A549 (cell line): ENCODE results near the gene ADAMTS2.

Source experiments
- BHLHE40 ChIP-seq: IDR thresholded peaks from 2 replicates; pipeline ENCODE4 v1.6.1; 2012; ENCODE audit warnings: low read depth, low read length, inconsistent platforms
- CEBPB ChIP-seq, 2 experiments: fragments of >200 bp in 1 of 2; sonication (Bioruptor Twin) in 1 of 2; formaldehyde crosslinking in 1 of 2; IDR thresholded peaks; 2 replicates each; pipeline ENCODE4 v1.6.1; 2012 to 2016
- CHD4 ChIP-seq: fragments of 200-600 bp; sonication (generic); IDR thresholded peaks from 2 replicates; pipeline ENCODE4 v1.6.1; 2016; ENCODE audit warnings: antibody characterized with exemption, mild to moderate bottlenecking, borderline replicate concordance
- CTCF ChIP-seq: fragments of >200 bp; sonication (Bioruptor Twin); formaldehyde crosslinking; IDR thresholded peaks from 3 replicates; pipeline ENCODE4 v1.5.1; 2016
- EP300 ChIP-seq, 2 experiments: fragments of >200 bp; sonication (Bioruptor Twin); formaldehyde crosslinking; IDR thresholded peaks; 2 replicates in 1 of 2; 3 replicates in 1 of 2; pipeline ENCODE4 v1.6.1; 2016 to 2017
- ESRRA ChIP-seq: fragments of 150-350 bp; IDR thresholded peaks from 2 replicates; pipeline ENCODE4 v1.6.1; 2014; ENCODE audit warnings: mild to moderate bottlenecking, low read length, borderline replicate concordance
- HOXA7 ChIP-seq: fragments of 250-450 bp; sonication (Bioruptor Pico); IDR thresholded peaks from 2 replicates; pipeline ENCODE4 v1.5.0; 2020; ENCODE audit warnings: mild to moderate bottlenecking, moderate library complexity
- HOXB5 ChIP-seq: fragments of 250-450 bp; sonication (Bioruptor Pico); IDR thresholded peaks from 2 replicates; pipeline ENCODE4 v1.5.0; 2020; ENCODE audit warnings: mild to moderate bottlenecking, moderate library complexity
- JUN ChIP-seq, 2 experiments: fragments of >200 bp; sonication (Bioruptor Twin); formaldehyde crosslinking; IDR thresholded peaks; 2 replicates in 1 of 2; 3 replicates in 1 of 2; pipeline ENCODE4 v1.6.1; 2016 to 2017
- PBX3 ChIP-seq: IDR thresholded peaks from 2 replicates; pipeline ENCODE4 v1.6.1; 2012
- POLR2A ChIP-seq: IDR thresholded peaks from 2 replicates; pipeline ENCODE4 v1.6.1; 2012; ENCODE audit warnings: mild to moderate bottlenecking, low read length
- RFX5 ChIP-seq: fragments of 450-650 bp; IDR thresholded peaks from 2 replicates; pipeline ENCODE4 v1.7.1; 2014; ENCODE audit warnings: antibody characterized with exemption, mild to moderate bottlenecking, moderate library complexity
- SMC3 ChIP-seq: fragments of >200 bp; sonication (Bioruptor Twin); formaldehyde crosslinking; IDR thresholded peaks from 3 replicates; pipeline ENCODE4 v1.6.1; 2018; ENCODE audit warnings: inconsistent platforms
- TF ChIP-seq, protein P1 (sequence below): fragments of 200-600 bp; sonication (generic); IDR thresholded peaks from 2 replicates; pipeline ENCODE4 v1.6.1; 2016; ENCODE audit warnings: antibody characterized with exemption, mild to moderate bottlenecking, moderate library complexity

DNA sequence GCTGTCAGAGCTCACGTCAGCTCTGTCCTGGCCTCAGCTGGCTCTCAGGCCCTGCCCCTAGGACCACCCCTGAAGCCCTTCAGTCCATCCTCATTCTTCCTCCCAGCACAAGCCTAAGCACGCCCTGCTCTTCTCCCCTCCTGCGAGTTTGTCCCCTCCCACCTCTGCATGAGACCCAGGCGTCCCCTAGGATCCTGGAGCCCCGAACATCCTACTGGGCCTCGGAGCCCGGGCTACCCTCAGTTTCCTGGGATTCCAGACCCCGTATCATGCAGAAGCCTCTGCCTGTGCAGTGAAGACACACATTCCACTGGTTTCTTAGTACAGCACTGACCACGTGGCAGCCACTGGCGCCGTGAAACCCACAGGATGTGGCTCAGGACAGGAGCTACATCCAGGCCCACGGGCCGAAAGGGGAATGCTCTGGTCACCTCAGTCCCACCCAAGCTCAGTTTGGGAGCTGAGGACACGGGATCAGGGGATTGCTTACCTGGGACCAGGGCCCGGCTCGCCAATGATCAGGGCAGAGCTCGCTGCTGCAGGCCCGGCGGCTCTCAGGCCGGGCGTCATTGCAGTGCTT is 220.9 kb downstream of the ADAMTS2 start:
- no peak for TF ChIP-seq HOXB5 (CRISPR knock-in tag)
- no peak for TF ChIP-seq POLR2A
- no peak for TF ChIP-seq CHD4
- no peak for TF ChIP-seq CEBPB (IDR thresholded peaks at IDR 0.05)
- no peak for TF ChIP-seq CTCF
- TF ChIP-seq RFX5, result no peak
- TF ChIP-seq SMC3, result no peak
- no peak for TF ChIP-seq ESRRA
- TF ChIP-seq PBX3, result no peak
- TF ChIP-seq HOXA7 (CRISPR knock-in tag), result no peak
- TF ChIP-seq, protein P1, sequence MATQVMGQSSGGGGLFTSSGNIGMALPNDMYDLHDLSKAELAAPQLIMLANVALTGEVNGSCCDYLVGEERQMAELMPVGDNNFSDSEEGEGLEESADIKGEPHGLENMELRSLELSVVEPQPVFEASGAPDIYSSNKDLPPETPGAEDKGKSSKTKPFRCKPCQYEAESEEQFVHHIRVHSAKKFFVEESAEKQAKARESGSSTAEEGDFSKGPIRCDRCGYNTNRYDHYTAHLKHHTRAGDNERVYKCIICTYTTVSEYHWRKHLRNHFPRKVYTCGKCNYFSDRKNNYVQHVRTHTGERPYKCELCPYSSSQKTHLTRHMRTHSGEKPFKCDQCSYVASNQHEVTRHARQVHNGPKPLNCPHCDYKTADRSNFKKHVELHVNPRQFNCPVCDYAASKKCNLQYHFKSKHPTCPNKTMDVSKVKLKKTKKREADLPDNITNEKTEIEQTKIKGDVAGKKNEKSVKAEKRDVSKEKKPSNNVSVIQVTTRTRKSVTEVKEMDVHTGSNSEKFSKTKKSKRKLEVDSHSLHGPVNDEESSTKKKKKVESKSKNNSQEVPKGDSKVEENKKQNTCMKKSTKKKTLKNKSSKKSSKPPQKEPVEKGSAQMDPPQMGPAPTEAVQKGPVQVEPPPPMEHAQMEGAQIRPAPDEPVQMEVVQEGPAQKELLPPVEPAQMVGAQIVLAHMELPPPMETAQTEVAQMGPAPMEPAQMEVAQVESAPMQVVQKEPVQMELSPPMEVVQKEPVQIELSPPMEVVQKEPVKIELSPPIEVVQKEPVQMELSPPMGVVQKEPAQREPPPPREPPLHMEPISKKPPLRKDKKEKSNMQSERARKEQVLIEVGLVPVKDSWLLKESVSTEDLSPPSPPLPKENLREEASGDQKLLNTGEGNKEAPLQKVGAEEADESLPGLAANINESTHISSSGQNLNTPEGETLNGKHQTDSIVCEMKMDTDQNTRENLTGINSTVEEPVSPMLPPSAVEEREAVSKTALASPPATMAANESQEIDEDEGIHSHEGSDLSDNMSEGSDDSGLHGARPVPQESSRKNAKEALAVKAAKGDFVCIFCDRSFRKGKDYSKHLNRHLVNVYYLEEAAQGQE, result no peak
- no peak for TF ChIP-seq EP300 (IDR thresholded peaks at IDR 0.05)
- TF ChIP-seq JUN (IDR thresholded peaks at IDR 0.05), result no peak
- TF ChIP-seq BHLHE40, result no peak
